Vagina (tissue), 2 donors: ENCODE results near the gene RFLNA.
A peak's percentile ranks its signal among the peaks of the same experiment; 100 is the strongest.

Experiments used
- POLR2AphosphoS5 ChIP-seq, 2 donors: sonication (generic); formaldehyde crosslinking; IDR thresholded peaks; one replicate each; pipeline ENCODE4 v1.9.0; 2017; ENCODE audit warnings: antibody characterized with exemption in 2 of 2, mild to moderate bottlenecking in 2 of 2, low read depth in 1 of 2; ENCODE audit not compliant: insufficient read depth in 1 of 2
- TF ChIP-seq, protein P1 (sequence below), 3 experiments: fragments of 450-650 bp in 2 of 3; fragments of 200-600 bp in 1 of 3; sonication (generic) in 1 of 3; IDR thresholded peaks; one replicate each; pipeline ENCODE4 v1.5.1; 2017 to 2019; ENCODE audit warnings: antibody characterized with exemption in 3 of 3, mild to moderate bottlenecking in 2 of 3, moderate library complexity in 2 of 3

DNA sequence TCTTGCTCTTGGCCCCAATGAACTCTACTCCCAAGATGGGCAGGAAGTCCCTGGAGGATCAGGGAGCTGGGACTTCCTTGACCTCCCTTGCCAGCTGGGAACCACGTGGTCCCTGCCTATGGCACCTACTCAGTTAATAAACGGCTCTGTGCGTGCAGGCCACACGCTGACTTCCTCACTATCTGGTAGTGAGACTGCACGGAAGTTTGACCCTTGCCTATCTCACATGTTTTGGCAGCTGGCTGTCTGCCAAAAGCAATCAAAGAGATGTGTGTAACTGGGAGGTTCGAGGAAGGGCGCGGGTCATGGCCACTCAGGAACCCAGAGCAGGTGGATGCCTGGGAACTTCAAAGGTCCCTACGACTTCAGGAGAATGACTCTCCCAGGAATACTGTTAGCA, 57.9 kb downstream of the RFLNA start:
- TF ChIP-seq, protein P1, sequence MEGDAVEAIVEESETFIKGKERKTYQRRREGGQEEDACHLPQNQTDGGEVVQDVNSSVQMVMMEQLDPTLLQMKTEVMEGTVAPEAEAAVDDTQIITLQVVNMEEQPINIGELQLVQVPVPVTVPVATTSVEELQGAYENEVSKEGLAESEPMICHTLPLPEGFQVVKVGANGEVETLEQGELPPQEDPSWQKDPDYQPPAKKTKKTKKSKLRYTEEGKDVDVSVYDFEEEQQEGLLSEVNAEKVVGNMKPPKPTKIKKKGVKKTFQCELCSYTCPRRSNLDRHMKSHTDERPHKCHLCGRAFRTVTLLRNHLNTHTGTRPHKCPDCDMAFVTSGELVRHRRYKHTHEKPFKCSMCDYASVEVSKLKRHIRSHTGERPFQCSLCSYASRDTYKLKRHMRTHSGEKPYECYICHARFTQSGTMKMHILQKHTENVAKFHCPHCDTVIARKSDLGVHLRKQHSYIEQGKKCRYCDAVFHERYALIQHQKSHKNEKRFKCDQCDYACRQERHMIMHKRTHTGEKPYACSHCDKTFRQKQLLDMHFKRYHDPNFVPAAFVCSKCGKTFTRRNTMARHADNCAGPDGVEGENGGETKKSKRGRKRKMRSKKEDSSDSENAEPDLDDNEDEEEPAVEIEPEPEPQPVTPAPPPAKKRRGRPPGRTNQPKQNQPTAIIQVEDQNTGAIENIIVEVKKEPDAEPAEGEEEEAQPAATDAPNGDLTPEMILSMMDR (IDR thresholded peaks at IDR 0.05): no peak
- peak in 1 of 2 donors; percentile 22 for TF ChIP-seq POLR2AphosphoS5 (IDR thresholded peaks at IDR 0.05; ENCODE audit: insufficient read depth in 1 of 2, low read depth in 1 of 2)
